Bronchial epithelial cell (primary cell): ENCODE measurements around the gene SNPH. TPM values are rescaled to one million over a fixed set of nuclear protein-coding genes. Genes with fewer than 3 reads are reported as not detected.

Source experiments
- DNase-seq: peaks from one replicate; pipeline ENCODE4 v3.0.0-alpha.2; 2010; ENCODE audit warnings: low read depth
- FAIRE-seq: peaks from 2 replicates; lab custom pipeline; 2011; peaks lifted over from hg19 to GRCh38; lab: Jason Lieb, UNC
- H3K27me3 ChIP-seq: 2 replicates; pipeline ENCODE4 v1.5.1; 2011; ENCODE audit warnings: low read length; ENCODE audit not compliant: control insufficient read depth, insufficient read depth
- H3K36me3 ChIP-seq: 2 replicates; pipeline ENCODE4 v1.5.1; 2011; ENCODE audit warnings: low read length; ENCODE audit not compliant: control insufficient read depth, insufficient read depth
- H3K4me3 ChIP-seq: 2 replicates; pipeline ENCODE4 v1.5.1; 2011; ENCODE audit warnings: mild to moderate bottlenecking, low read depth, low read length, control low read depth
- CTCF ChIP-seq: IDR thresholded peaks from 2 replicates; pipeline ENCODE4 v1.5.1; 2011; ENCODE audit warnings: mild to moderate bottlenecking, moderate library complexity, low read length, control low read depth, inconsistent platforms; ENCODE audit not compliant: insufficient read depth, severe bottlenecking
- total RNA-seq: library from RNA; depleted of rRNA; stranded (reverse); fragments of >200 nt; gene quantifications from 2 replicates; pipeline ENCODE4 v1.2.1, GENCODE V29; 2014

The SNPH gene
- total RNA-seq, 1 donor from 2014 or later: 1.8 TPM

- DNase-seq (no peak), FAIRE-seq (no peak)
- no peak overlapping the region for H3K4me3 ChIP-seq
- H3K36me3 ChIP-seq: no peaks in the 10 kb centered on the region
- TF ChIP-seq CTCF: no peak
- H3K27me3 ChIP-seq: no peaks in the 10 kb centered on the region
Measured at GRCh38 chr20:1255675-1256074, 10.4 kb upstream of the SNPH start.

- no peak overlapping the region for H3K4me3 ChIP-seq
- H3K36me3 ChIP-seq: no peaks in the 10 kb centered on the region
- H3K27me3 ChIP-seq: peaks cover 3% of the 10 kb centered on the region
- no peak for FAIRE-seq
- peak; percentile 16 for DNase-seq
- TF ChIP-seq CTCF: no peak
Measured at GRCh38 chr20:1263853-1264252, 2.2 kb upstream of the SNPH start.

GRCh38 chr20:1264727-1265126, 1.4 kb upstream of the SNPH start:
- Histone ChIP-seq H3K4me3 (no peak overlapping the region), H3K36me3 (no peaks in the 10 kb centered on the region), H3K27me3 (peaks cover 3% of the 10 kb centered on the region)
- TF ChIP-seq CTCF: no peak
- FAIRE-seq (no peak), DNase-seq (no peak)

- H3K4me3 ChIP-seq: no peak overlapping the region
- peaks cover 3% of the 10 kb centered on the region for H3K27me3 ChIP-seq
- FAIRE-seq: no peak
- no peaks in the 10 kb centered on the region for H3K36me3 ChIP-seq
- no peak for TF ChIP-seq CTCF
- peak; percentile 13 for DNase-seq
Measured at GRCh38 chr20:1265226-1265915, 723 bp upstream of the SNPH start.

GRCh38 chr20:1265916-1266166, 253 bp upstream of the SNPH start:
- FAIRE-seq: no peak
- DNase-seq: no peak
- TF ChIP-seq CTCF: no peak
- no peaks in the 10 kb centered on the region for H3K36me3 ChIP-seq
- H3K4me3 ChIP-seq: peak overlapping the region; percentile 59
- peaks cover 1% of the 10 kb centered on the region for H3K27me3 ChIP-seq

- no peak overlapping the region for H3K4me3 ChIP-seq
- FAIRE-seq (no peak), DNase-seq (no peak)
- no peaks in the 10 kb centered on the region for H3K27me3 ChIP-seq
- no peaks in the 10 kb centered on the region for H3K36me3 ChIP-seq
- no peak for TF ChIP-seq CTCF
Measured at GRCh38 chr20:1267161-1267560, 1.1 kb downstream of the SNPH start.
